ENCODE data around the gene NTRK3.

The NTRK3 gene

DNA sequence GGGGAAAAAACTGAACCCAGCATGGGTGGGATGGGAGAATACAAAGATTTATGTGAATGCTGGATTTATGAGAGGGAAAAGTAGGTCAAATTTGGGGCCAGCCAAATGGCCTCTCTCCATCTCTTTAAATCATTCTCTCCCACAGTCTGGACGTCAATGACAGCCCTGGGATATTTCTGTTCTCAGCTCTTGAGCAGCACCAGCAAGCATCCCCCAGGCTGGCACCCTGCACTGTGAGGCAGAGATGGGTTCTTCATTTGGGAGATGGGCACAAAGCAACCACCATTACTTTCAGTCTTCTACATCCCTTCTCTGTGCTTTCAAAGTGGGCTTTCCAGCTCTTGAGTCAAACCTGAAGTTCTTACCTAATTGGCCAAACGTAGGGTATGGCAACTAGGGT lies 321.0 kb downstream of the NTRK3 start:
- ATAC-seq, result no peak

DNA sequence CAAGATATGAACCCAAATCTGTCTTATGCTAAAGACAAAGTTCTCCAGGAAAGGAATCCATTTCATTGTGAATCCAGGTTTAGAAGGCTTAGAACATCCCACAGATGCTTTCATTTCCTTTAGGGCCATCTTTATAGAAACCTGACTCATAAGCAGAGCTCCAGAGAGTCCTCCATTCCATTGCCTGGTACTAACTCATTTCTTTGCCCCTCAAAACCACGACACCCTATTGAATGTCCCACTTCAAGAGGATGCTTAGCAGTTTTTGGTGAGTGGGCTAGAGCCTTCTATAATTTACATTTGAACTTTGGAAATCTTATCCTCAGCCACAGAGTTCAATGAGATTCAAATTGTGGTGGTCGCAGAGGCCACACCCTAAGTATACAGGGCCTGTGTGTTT lies 325.0 kb downstream of the NTRK3 start:
- no peak for ATAC-seq

DNA sequence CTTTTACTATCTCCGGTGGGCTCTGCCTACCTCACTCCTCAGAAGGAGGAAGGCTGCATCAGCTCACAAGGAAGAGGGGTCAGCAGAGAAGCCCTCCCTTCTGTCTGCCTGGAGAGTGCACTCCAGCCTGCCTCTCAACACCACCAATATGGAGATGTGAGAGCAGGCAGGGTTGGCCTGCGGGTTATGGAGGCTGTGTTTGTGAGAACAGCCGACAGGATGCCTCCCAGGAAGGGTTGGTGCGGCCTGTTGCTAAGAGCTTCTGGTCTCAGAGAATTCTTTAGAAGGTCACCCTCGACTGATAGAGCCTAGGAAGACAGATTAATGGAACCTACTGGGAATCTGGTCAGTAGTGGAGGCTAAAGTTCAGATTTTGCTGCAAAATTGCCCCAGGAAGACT lies 326.1 kb downstream of the NTRK3 start:
- ATAC-seq, result no peak

DNA sequence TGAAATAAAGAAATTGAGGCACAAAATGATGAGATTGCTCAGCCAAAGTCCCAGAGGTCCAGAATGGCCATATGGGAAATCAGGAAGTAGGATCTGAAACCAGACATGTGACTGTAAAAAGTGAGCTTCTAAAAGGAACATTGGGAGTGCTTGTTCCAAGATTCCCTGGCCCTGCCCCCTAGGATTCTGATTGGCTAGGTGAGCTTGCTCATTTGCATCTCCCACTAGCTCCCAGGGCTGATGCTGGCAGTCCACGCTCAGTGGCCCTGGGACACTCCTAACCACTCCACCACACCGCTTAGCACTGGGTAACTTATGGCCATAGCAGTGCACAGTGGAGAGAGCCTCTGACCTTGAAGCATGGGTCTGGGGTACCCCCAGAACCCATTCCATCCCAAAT lies 326.7 kb downstream of the NTRK3 start:
- ATAC-seq, result no peak

DNA sequence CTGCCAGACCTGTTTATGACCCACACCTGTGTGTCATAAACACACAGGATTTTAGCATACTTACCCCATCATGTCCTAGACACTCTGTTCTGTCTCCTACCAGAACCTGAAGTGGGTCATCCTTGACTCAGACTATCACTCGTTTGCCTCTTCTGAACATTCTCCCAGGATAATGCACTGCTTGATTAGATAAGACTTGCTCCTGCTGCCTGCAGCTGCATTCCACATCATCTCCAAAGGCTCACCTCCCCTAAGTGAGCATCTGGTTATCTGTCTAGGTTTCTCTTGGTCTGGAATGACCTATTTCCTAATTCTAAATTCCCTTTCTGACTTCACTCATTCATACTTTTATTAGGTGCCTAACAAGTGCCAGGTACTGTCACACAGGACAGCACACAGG lies 332.1 kb downstream of the NTRK3 start:
- ATAC-seq, result no peak

DNA sequence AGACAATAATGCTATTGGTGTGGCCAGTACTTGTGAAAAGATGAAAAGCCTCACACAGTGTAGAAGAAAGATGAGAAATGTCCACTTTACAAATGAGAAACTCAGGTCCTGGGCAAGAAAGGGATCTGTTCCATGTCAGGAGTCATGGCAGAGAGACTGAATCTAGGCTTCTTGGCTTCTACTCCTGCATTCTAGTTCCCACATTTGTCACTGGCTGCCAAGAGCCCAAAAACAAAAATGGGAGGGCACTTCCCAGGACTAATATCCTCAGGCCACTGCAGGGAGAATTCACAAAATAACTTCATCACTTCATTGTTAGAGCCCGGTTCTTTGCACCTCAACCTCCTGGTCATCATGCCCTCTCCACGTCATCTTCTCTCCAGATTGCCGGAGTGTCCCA lies 337.5 kb downstream of the NTRK3 start:
- ATAC-seq, result no peak

DNA sequence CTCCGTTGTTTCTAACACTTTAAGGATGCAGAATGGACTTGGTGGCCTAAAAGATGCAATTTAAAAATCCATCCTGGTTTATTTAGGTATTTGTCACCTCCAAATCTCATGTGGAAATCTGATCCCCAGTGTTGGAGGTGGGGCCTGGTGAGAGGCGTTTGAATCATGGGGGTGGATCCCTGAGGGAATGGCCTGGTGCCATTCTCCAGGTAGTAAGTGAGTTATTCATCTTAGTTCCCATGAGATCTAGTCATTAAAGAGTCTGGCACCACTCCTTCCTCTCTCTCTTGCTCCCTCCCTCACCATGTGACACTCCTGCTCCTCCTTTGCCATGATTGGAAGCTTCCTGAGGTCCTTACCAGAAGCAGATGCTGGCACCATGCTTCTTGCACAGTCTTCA lies 339.1 kb downstream of the NTRK3 start:
- no peak for ATAC-seq

DNA sequence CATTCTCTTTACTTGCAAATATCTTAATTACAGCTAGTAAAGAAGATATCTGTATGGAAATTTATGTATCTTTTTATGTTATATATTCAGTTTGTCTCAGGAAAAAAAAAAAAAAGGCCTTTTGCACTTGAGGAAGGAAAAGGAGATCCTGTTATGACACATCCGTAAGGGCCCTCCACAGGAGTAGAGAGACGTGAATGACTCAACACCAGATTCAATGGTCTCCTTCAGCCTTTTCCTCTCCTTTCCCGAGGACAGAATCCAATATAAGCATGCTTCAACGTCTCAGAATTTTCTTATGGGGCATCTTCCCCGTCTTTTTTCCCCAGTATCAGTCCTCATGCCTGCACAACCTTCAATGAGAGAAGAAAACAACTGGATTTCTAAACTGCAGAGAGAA lies 340.3 kb downstream of the NTRK3 start:
- ATAC-seq, result no peak

DNA sequence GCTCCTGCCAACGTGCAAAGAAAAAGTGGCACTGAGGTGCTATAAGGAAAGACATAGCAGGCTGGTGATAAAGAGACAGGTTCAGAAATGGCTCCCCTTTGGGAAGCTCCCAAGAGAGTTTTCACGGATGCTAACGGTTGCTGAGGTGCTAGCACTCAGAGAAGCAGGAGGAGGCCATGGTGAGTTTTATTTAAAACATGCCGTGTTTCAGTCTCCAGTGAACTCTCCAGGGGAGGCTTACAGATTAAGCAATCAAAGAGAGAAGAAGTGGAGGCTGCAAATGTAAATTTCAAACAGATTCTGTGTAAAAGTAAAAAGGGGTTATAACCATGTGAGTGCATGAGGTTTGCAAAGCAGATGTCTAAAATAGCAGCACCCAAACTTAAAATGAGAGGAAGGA lies 346.2 kb downstream of the NTRK3 start:
- ATAC-seq, result no peak

DNA sequence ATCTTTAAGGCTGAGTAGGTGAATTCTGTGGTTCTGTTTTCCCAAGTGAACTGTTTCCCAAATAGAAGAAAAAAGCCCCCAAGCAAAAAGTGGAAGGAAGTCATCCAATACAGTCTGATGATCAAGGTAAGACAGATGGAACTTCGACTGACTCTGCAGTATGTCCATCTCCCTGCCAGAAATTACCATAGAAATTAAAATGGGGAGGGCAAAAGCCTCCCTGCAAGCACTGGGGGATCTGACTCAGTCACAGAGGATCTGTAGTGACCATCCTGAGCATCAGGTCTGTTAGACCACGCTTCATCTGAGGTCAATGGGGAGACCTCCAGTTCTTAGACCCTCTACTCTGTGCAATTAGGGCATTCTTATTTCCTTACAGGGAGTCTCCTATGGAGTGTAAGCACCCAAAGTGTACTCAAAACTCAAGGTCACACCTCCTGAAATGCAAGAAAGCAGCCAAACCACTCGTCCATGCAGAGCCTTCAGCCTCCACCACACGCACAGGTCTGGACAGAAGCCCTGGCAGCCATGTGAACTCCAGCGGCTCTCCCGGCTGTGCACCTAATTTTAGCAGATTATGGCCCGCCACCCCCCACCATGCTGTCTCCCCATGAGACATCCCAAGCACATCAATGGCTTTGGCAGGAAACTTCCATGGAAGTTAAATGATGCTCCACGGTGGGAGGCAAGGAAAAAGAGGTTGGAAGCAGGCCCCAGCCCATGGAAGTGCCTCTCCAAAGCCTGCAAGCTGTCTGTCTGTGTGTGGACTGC lies 348.7 kb downstream of the NTRK3 start:
- ATAC-seq, result no peak

DNA sequence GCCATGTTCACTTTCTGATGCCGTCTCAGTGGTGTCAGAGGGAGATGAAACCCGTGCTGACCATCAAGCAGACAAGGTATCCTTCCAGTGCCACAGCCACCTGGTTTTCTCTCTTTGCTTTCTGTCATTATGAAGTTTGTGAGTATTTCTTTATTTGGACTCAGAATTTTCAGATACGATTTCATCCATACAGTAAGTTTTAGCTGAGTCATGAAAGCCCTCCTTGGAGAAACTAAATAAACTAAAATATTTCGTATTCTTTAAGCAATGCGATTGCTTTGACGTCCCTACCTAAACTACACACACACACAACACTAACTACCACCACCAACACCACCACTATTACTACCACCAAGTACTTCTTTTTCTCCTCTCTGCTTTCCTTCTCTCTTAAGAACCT lies 350.1 kb downstream of the NTRK3 start:
- no peak for ATAC-seq

DNA sequence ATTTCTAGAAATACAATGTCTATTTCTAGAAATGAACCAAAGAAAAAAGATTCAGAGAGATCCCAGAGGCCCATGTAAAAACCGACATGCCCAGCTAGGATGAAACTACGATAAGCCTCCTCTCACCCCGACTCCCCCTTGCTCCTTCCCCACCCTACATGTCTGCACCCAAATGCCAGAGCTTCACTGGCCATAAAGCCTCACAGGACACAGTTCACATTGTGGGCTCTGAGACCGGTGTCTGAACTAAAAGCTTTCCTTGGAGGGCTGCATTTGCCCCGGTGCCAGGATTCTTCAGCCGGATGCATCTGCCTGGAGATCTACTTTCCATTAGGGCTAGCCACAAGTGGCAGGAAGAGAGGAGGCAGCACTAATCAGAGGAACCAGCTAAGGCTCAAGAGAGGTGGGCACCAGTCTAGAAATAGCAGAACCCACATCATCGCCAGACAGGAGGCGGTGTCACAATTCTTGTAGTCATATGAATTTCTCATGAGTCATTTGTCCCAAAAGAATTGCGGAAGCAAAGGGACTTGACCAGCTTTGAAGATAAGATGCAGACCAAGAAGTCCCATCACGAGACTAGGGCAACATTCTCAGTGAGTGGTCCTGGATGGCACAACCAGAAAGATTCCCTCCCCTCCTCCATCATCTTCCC lies 353.6 kb downstream of the NTRK3 start:
- no peak for ATAC-seq

DNA sequence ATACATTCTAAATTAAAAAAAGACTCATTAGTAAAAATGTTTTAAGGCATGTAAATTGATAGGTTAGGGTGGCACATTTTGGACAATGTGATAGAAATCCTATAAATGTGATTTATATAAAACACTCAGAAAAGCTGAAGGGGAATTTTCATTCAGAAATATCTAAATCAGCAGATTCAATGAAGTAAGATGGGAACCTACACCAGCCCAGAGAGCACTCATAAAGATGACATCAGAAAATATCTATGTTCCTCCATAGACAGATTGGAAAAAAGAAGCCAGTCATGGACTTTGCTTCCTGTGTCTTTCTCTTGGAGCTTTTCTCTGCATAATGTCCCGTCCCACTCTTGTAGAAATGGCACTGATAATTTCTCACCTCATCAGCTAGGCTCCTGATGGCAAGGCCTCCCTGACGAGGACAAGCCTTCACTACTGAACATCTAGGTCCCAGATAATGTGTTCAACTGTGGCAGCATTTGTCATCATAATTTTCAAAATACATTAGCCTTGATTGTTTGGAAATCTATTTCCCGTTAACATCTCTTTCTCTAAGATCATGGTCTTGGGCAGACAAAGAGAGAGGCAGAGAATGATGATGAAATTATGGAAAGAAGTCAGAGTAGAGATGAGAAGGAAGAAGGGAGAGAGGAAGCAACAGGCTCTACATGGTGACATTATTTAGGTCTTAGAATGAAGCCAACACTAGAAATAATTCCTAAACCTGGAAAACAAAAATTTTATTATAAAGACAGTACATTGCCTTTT lies 354.4 kb downstream of the NTRK3 start:
- ATAC-seq, result no peak

DNA sequence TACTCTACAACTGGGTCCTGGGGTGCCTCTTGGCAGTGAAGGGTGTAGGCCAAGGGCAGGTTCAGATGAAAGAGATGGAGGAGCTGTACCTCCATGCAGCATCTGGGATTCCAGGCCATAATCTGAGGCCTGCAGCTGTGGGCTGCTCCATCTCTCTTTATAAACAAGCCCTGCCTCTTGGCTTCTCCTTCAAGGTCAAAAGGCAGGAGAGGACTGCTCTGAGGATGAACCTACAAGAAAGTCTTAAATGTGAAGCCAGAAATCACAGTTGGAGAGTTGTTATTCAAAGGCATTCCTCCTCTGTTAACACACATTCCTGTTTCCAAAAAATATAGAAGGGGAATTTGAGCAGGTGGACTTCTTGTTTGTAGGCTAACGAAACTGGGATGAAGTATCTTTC lies 355.5 kb downstream of the NTRK3 start:
- ATAC-seq, result no peak

DNA sequence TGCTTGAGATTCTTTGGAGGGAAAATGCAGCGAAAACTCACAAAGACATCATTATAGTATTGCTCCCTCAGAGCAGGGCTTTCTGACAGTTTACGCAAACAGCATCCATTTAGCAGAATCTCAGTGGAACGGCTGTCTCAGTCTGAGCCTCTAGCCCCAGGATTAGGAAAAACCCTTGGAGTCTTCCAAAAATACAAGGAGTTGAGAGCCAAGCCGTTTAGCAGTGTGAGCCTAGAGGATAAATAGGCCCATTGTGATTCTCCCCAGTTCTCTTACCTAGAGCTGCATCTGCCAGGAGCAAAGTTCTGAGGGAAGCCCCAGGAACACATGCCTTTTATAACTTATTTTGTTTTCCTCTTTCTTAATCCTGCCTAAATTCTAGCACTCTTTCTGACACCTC lies 359.6 kb downstream of the NTRK3 start:
- no peak for ATAC-seq

DNA sequence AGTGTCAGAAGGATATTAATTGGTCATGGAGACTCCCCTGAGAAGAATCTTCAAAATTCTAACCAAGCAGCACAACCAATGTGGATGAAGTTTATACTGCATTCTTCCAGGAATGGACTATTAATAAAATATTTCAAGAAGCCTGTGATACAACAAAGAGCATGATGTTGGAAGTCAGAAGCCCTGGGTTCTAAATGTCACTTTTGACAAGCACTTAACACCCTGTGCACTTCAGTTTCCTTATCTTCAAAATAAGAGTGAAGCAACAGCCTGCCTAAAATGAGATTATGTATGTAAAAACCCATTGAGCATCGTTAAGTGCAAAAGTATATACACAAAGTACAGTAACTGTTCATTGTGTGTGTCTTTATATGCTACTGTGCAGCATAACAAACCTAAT lies 369.4 kb downstream of the NTRK3 start:
- ATAC-seq, result no peak

DNA sequence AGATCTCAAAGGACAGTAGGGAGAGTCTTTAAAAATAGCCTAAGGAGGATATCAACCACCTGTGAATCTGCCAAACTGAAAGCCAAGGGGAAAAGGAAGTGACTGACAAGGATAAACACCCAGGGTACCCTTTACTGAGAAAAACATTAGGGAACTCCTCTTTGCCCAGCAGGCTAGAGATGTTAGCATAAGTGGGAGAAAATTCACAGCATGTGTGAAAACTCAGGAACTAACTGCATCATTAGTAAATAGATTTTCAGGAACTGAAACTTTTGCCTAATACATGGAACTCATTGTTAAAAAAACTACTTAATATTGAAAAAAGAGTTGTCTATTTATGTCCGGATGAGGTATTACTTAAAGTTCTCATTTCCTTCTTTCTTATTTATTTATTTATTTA lies 375.5 kb downstream of the NTRK3 start:
- ATAC-seq, result no peak

DNA sequence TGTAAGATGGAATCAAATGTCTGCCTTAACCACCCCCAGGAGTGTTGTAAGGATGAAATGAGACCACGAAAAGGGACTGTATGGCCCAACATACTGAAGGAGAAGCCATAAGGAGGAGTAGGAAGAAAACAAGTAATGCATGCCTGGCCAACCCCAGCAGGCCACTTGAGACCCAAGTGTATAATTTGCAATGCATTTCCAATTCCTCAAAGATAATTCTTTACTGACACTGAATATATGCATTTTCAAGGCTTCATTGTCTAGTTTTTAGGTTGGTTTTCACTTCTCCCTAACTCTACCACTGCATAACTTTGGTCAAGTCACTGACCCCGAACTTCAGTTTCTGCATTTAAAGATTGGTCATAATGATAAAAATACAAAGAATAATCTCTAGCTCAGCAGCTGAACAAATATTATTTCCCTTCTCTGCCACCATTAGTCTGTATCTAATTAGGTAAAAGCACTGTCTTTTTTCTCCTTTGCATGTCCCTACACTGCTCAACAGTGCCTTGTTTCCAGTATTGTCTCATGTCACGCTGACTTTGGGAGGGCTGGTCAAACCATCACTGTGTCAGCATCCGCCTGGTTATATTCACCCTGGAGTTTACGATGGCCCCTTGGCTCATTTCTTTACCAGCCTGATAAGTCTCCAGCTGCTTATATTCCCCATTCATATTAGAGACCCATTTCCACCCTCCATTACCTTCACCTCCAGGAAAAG lies 378.6 kb downstream of the NTRK3 start:
- ATAC-seq, result no peak

DNA sequence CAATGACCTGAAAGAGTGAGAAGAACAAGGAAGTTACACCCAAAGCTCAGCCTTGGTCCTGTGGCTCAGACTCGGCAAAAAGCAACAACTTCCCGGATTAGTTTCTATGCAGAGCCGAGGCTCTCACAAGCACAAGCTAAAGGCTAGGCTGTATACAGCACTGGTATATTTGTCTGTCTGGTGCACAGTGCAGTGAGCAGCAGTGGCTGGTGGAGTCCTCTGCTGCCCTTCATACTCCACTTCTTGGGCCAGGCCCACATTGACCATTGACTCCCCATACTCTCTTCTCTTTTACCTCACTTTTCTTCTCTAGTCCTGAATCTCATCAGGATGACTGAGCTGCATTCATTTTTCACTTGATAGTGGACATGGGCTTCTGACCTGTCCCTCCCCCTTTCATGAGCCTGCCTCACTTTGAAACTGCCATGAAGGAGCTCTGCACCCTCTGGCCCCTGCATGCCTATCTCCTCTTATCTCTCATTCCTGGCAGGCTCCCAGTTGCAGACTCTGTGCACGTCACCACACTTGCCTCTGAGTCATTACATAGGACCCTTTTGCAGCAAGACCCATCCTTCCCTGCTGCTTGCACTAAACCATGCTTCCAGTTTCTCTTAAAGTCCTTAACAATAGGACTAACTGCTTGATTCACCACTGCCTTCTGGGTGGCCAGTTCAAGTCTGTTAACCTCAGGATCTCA lies 379.3 kb downstream of the NTRK3 start:
- no peak for ATAC-seq

DNA sequence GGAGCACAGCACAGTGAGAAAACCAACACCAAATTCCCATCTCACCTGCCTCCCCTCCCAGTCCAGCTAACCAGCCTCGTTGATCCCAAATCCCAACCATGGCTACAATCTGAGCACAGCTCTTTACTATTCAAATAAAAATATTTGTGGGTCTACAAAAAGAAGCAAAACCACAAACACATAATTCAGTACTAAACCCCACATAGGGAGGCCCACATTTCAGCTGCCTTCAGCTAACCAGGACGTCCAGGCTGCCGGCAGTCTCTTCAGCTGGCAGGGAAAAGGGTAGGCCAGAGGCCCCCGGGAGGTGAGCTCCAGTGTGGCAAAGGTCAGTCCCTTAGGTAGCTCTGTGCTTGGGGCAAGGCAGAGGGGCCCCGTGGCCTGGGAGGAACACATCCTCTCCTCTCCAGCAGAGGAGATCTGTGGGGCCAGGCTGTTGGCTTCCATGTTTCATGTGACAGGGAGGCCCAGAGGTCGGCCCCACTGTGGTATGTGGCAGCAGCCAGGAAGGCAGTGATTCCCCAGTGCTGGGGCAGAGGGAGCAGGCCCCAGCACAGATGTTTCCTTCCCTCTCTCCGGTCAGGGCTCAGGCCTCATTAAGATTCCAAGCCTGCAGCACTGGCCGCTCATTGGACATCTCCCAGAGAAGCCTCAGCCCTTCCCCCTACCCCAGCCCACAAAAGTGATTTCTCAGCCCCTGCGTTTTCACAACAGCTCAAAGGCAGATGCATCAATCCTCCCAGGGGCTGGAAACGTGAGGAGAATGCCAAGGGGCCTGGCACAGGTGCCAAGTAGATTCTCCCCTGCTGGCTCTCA lies 381.4 kb downstream of the NTRK3 start:
- ATAC-seq, result no peak

DNA sequence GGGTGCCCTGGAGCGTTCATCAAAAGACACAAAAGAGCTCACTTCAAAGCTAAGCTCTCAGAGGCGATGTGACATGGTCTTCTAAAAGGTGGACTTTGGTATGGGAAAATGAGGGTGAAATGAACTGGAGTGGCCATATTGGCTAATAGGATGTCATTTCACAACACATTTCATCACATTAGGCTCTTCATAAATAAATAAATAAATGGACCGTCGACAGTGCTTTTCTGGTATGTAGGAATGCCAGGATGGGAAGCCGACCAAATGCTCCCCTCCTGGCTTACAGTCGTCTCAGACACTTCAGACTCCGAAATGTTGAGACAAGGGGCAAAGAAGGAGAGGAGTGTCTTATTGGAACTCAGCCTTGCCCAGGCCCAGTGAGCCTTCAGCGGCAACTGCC lies 383.0 kb downstream of the NTRK3 start:
- ATAC-seq, result no peak

Measured in activated CD4-positive, CD25-positive, alpha-beta regulatory T cell treated with anti-CD3 and anti-CD28 coated beads, Interleukin-2, amount 50 U/mL, for 24 hours (primary cell).